Endodermal cell (in vitro differentiated cells): Measurements from ENCODE around the gene ANKRD13A. TPM values are rescaled to one million over a fixed set of nuclear protein-coding genes. Genes with fewer than 3 reads are reported as not detected.

Source experiments
- DNase-seq: peaks from one replicate; pipeline ENCODE4 v3.0.0-alpha.2; 2017
- H3K27ac ChIP-seq: 2 replicates; pipeline ENCODE4 v1.5.1; 2013; ENCODE audit warnings: mild to moderate bottlenecking, low read depth, low read length, moderate library complexity
- H3K27me3 ChIP-seq: 2 replicates; pipeline ENCODE4 v1.6.1; 2013; ENCODE audit warnings: mild to moderate bottlenecking, low read length, moderate library complexity; ENCODE audit not compliant: insufficient read depth, control insufficient read depth, poor library complexity, severe bottlenecking
- H3K36me3 ChIP-seq: 2 replicates; pipeline ENCODE4 v1.7.0; 2013; ENCODE audit warnings: mild to moderate bottlenecking, low read length, moderate library complexity; ENCODE audit not compliant: control insufficient read depth, insufficient read depth
- H3K4me1 ChIP-seq: one replicate; pipeline ENCODE4 v1.7.0; 2013; ENCODE audit warnings: low read length; ENCODE audit not compliant: control insufficient read depth, insufficient read depth
- H3K4me3 ChIP-seq: 2 replicates; pipeline ENCODE4 v1.5.1; 2013; ENCODE audit warnings: mild to moderate bottlenecking, low read length, moderate library complexity
- H3K9ac ChIP-seq: 2 replicates; pipeline ENCODE4 v1.6.1; 2013; ENCODE audit warnings: mild to moderate bottlenecking, low read length, moderate library complexity; ENCODE audit not compliant: poor library complexity, severe bottlenecking; ENCODE audit errors: extremely low read depth
- H3K9me3 ChIP-seq: 2 replicates; pipeline ENCODE4 v1.6.1; 2013; ENCODE audit warnings: mild to moderate bottlenecking, low read length, moderate library complexity; ENCODE audit not compliant: control insufficient read depth
- H3K27ac Mint-ChIP-seq: 2 replicates; pipeline ENCODE4 v1.8.0; 2020; ENCODE audit warnings: mixed read lengths
- H3K27me3 Mint-ChIP-seq: 2 replicates; pipeline ENCODE4 v1.8.0; 2021; ENCODE audit warnings: mild to moderate bottlenecking, mixed read lengths; ENCODE audit not compliant: insufficient read depth
- H3K36me3 Mint-ChIP-seq: 2 replicates; pipeline ENCODE4 v1.8.0; 2020; ENCODE audit warnings: low read depth, mixed read lengths
- H3K4me1 Mint-ChIP-seq: 2 replicates; pipeline ENCODE4 v1.8.0; 2020; ENCODE audit warnings: mixed read lengths
- H3K4me3 Mint-ChIP-seq: 2 replicates; pipeline ENCODE4 v1.8.0; 2020; ENCODE audit warnings: mild to moderate bottlenecking, moderate library complexity, mixed read lengths
- H3K9me3 Mint-ChIP-seq: 2 replicates; pipeline ENCODE4 v1.8.0; 2020; ENCODE audit warnings: mild to moderate bottlenecking, mixed read lengths
- CTCF ChIP-seq: fragments of 200-600 bp; sonication (generic); conservative IDR thresholded peaks from 2 replicates; pipeline ENCODE4 v1.5.0; 2021; ENCODE audit warnings: antibody characterized with exemption, mild to moderate bottlenecking
- WGBS, 2 experiments: methylation state at CpG; one replicate each; pipeline versions ENCODE4 v1.1.5 to v1.1.7; 2013; ENCODE audit warnings: missing lambda C conversion rate in 2 of 2, mixed read lengths in 1 of 2; ENCODE audit not compliant: insufficient coverage in 1 of 2, insufficient read length in 1 of 2; 5-methylcytosine and 5-hydroxymethylcytosine counted together
- total RNA-seq, 2 donors: library from RNA; stranded (reverse); fragmentation: NEBNext Ultra II Directional in 1 of 2; extraction: Animal tissue kit (Norgen Biotek cat#: 25700) in 1 of 2; gene quantifications; 2 replicates in 1 of 2; 3 replicates in 1 of 2; pipeline ENCODE4 v1.2.1, GENCODE V29; 2021

ANKRD13A gene
- total RNA-seq, 2 donors from 2014 or later: 33.2 to 44.6 TPM

- TF ChIP-seq CTCF: no peak
- DNase-seq: no peak
- H3K4me1 Mint-ChIP-seq: peaks cover 13% of the 10 kb centered on the region
- Histone ChIP-seq H3K9me3 (no peaks in the 10 kb centered on the region), H3K36me3 (peaks cover 23% of the 10 kb centered on the region), H3K27me3 (no peaks in the 10 kb centered on the region), H3K4me3 (no peak overlapping the region), H3K9ac (no peak overlapping the region), H3K27ac (no peak overlapping the region), H3K4me1 (no peaks in the 10 kb centered on the region)
- H3K36me3 Mint-ChIP-seq: peaks cover 13% of the 10 kb centered on the region
- WGBS, 2 experiments: 93% methylated on average over 2 to 4 of the region's 4 CpGs
- no peak overlapping the region for H3K4me3 Mint-ChIP-seq
- peaks cover 2% of the 10 kb centered on the region for H3K9me3 Mint-ChIP-seq
- no peaks in the 10 kb centered on the region for H3K27me3 Mint-ChIP-seq
- H3K27ac Mint-ChIP-seq: no peak overlapping the region
Measured at GRCh38 chr12:110001596-110001995, 2.4 kb downstream of the ANKRD13A start.

- Histone ChIP-seq H3K9me3 (no peaks in the 10 kb centered on the region), H3K4me3 (no peak overlapping the region), H3K4me1 (no peaks in the 10 kb centered on the region), H3K9ac (no peak overlapping the region), H3K36me3 (peaks cover 23% of the 10 kb centered on the region), H3K27me3 (no peaks in the 10 kb centered on the region), H3K27ac (no peak overlapping the region)
- Mint-ChIP-seq H3K9me3 (peaks cover 2% of the 10 kb centered on the region), H3K4me3 (no peak overlapping the region), H3K27me3 (no peaks in the 10 kb centered on the region), H3K4me1 (peaks cover 13% of the 10 kb centered on the region), H3K27ac (peak overlapping the region; percentile 42), H3K36me3 (peaks cover 14% of the 10 kb centered on the region)
- no peak for TF ChIP-seq CTCF
- 87 to 93% methylated on average over 5 to 8 of the region's 8 CpGs for WGBS, 2 experiments
- DNase-seq: no peak
Measured at GRCh38 chr12:110002676-110003515, 3.7 kb downstream of the ANKRD13A start.

GRCh38 chr12:110004598-110004997 is 5.4 kb downstream of the ANKRD13A start:
- Histone ChIP-seq H3K9ac (no peak overlapping the region), H3K36me3 (peaks cover 23% of the 10 kb centered on the region), H3K9me3 (no peaks in the 10 kb centered on the region), H3K4me1 (no peaks in the 10 kb centered on the region), H3K4me3 (no peak overlapping the region), H3K27ac (no peak overlapping the region), H3K27me3 (no peaks in the 10 kb centered on the region)
- Mint-ChIP-seq H3K27ac (no peak overlapping the region), H3K27me3 (no peaks in the 10 kb centered on the region), H3K9me3 (peaks cover 2% of the 10 kb centered on the region), H3K4me1 (peaks cover 9% of the 10 kb centered on the region), H3K36me3 (peaks cover 15% of the 10 kb centered on the region), H3K4me3 (no peak overlapping the region)
- no peak for TF ChIP-seq CTCF
- WGBS, 2 experiments: 94 to 95% methylated on average over 2 to 3 of the region's 4 CpGs
- no peak for DNase-seq
